ENCODE data around the gene SP2. TPM values are rescaled to one million over a fixed set of nuclear protein-coding genes. Genes with fewer than 3 reads are reported as not detected.
"Not testable (repeated sequence)": the region's sequence is repeated elsewhere in the genome, so short reads cannot be mapped to it uniquely, and the experiment has no call there.

Gene SP2
- total RNA-seq, 4 donors from 2014 or later, result 5.1 to 12.6 (median 8.1) TPM

- DNase-seq (ENCODE audit: low spot score in 2 of 2), result no peak
- WGBS, 2 donors, result 89 to 91% methylated on average over 20 of the region's 20 CpGs
- no peak overlapping the region for H3K4me3 ChIP-seq (ENCODE audit: low read depth, poor library complexity, severe bottlenecking)
- TF ChIP-seq POLR2A (IDR thresholded peaks at IDR 0.05), result no peak
- TF ChIP-seq CTCF (IDR thresholded peaks at IDR 0.05), result no peak
- intact Hi-C loops (cut with DNase I; ENCODE audit: low total_unique reads), result no loop called here
Measured at GRCh38 chr17:47927821-47928400, 31.9 kb downstream of the SP2 start.

- intact Hi-C loops (cut with DNase I; ENCODE audit: low total_unique reads), result no loop called here
- DNase-seq (ENCODE audit: low spot score in 2 of 2), result no peak
- H3K4me3 ChIP-seq (ENCODE audit: low read depth, poor library complexity, severe bottlenecking), result no peak overlapping the region
- TF ChIP-seq CTCF (IDR thresholded peaks at IDR 0.05) (no peak), POLR2A (IDR thresholded peaks at IDR 0.05) (no peak)
- 68 to 75% methylated on average over 2 of the region's 2 CpGs for WGBS, 2 donors
Measured at GRCh38 chr17:47928415-47928814, 32.4 kb downstream of the SP2 start.

- intact Hi-C loops (cut with DNase I; ENCODE audit: low total_unique reads), result no loop called here
- DNase-seq (ENCODE audit: low spot score in 2 of 2), result no peak
- WGBS, 2 donors, result 60 to 77% methylated on average over 10 of the region's 10 CpGs
- TF ChIP-seq CTCF (IDR thresholded peaks at IDR 0.05) (no peak), POLR2A (IDR thresholded peaks at IDR 0.05) (no peak)
- no peak overlapping the region for H3K4me3 ChIP-seq (ENCODE audit: low read depth, poor library complexity, severe bottlenecking)
Measured at GRCh38 chr17:47929218-47930000, 33.4 kb downstream of the SP2 start.

- 84 to 86% methylated on average over 4 of the region's 4 CpGs for WGBS, 2 donors
- intact Hi-C loops (cut with DNase I; ENCODE audit: low total_unique reads), result no loop called here
Measured at GRCh38 chr17:47931848-47932247, 35.8 kb downstream of the SP2 start.

GRCh38 chr17:47934856-47935255 is 38.8 kb downstream of the SP2 start:
- TF ChIP-seq POLR2A (IDR thresholded peaks at IDR 0.05) (no peak), CTCF (IDR thresholded peaks at IDR 0.05) (no peak)
- intact Hi-C loops (cut with DNase I; ENCODE audit: low total_unique reads), result no loop called here
- WGBS, 2 donors, result 77 to 88% methylated on average over 1 of the region's 1 CpG
- H3K4me3 ChIP-seq (ENCODE audit: low read depth, poor library complexity, severe bottlenecking), result no peak overlapping the region
- no peak for DNase-seq (ENCODE audit: low spot score in 2 of 2)

More at GRCh38 chr17:47931848-47932247, 35.8 kb downstream of the SP2 start:
- TF ChIP-seq POLR2A (IDR thresholded peaks at IDR 0.05) (no peak), CTCF (IDR thresholded peaks at IDR 0.05) (no peak)
- no peak for DNase-seq (ENCODE audit: low spot score in 2 of 2)
- H3K4me3 ChIP-seq (ENCODE audit: low read depth, poor library complexity, severe bottlenecking), result no peak overlapping the region

- 89% methylated on average over 3 of the region's 3 CpGs for WGBS, 2 donors
- H3K4me3 ChIP-seq (ENCODE audit: low read depth, poor library complexity, severe bottlenecking); intact Hi-C loops (cut with DNase I; ENCODE audit: low total_unique reads); DNase-seq (ENCODE audit: low spot score in 2 of 2): not testable (repeated sequence)
Measured at GRCh38 chr17:47935468-47935867, 39.4 kb downstream of the SP2 start.
